HG03139 (cell line): ENCODE measurements around the gene CCDC106.

ENCODE experiments used
- ATAC-seq: cut with Tn5 transposase; IDR thresholded peaks from one replicate; pipeline ENCODE4 v1.9.1; 2021; ENCODE audit not compliant: unreplicated experiment

The CCDC106 gene

DNA sequence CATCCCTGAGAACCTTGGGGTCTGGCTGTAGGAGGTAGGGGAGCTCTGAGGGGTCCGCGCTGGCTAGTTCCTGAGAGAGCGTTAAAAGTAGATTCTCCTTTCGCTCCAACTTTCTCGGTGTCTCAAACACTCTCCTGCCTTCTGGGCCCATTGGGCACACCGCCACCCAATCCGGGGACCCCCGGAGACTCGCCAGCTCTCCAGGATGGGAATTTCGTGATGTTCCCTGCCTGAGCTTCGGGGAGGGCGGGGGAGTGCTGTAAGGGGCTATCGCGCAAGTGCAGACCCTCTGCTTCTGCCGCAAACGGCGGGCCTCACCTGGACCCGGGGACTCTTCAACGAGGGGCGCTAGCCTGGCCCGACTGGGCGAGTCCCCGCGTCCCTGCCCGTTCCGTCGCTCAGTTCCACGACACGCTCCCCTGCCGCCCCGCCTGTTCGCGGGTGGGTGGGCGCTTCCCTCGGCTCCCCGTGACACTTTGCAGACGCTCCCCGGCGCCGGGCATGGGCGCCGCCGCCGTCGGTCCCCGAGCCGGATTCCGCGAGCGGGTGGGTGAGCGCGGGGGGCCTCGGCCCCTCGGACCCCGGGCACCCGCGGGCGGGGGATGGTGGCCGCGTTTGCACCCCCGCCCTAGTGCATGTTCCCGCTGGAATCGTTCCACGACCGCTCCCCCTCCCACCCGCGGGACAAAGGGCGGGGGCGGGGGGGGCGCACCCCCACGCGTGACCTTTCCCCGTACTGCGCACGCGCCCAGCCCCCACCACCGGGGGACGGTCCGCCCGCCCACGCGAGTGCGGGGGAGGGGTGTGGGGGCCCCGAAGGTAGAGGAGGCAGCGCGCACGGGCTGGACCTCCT is at the start of gene CCDC106:
Gene CCDC106, plus strand, starts transcription at position 481 of the 853 bp plus-strand sequence. CDS start 835 bp downstream, outside the sequence.
- ATAC-seq, result no peak

DNA sequence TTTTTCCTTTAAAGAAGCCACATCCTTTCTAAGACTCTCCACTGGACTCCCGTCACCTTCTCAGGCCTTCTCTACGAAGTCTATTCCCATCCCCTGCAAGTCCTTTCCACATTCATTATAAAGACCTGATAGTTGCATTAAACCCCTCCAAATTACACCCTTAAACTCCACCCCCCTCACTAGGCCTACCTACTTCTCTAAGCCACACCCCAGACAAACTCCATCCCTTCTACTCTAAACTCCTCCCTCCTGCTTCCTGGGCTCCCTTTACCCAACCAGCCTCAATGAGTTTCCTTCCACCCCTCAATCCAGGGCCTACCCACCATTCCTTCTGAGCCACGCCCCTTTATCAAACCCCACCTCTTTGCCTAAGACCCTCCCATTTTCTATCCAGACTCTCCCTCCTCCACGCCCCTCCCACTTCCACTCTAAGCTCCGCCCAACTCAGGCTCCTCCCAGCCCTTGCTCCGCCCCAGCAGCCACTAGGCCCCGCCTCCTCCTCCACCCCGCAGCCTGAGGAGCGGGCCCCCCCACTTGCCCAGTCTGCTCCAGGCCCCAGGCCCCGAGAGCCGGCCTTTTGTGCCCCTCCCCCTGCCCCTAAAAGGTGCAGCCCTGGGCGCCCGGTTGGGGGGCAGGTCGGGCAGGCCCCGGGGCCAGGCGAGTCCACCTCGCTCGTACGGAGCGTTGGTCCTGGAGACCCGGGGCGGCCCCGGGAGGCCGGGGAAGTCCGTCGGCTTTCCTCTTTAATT is 49.1 kb upstream of the CCDC106 start:
- peak; percentile 47 for ATAC-seq

DNA sequence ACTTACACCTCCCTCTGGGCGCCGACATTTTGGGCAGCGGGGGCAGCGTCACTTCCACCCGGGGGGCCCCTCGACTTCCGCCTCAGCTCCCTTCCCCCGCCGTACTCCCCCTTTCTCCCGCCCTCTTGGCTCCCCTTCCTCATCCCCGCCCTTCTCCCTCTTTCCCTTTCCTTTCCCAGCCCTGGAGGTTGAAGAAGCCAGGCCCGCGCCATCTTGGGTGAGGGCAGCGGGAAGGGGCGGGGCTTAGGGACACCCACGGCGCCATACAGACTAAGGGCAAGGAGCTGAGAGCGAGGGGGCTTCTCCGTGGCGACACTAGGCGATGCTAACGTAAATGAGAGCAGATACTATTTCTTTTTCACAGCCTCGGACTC is 48.6 kb upstream of the CCDC106 start, which contains the start of gene FIZ1:
Gene FIZ1, minus strand, starts transcription at position 50 of the 374 bp plus-strand sequence. CDS start 1,652 bp downstream, outside the sequence.
- ATAC-seq, result peak; percentile 49

DNA sequence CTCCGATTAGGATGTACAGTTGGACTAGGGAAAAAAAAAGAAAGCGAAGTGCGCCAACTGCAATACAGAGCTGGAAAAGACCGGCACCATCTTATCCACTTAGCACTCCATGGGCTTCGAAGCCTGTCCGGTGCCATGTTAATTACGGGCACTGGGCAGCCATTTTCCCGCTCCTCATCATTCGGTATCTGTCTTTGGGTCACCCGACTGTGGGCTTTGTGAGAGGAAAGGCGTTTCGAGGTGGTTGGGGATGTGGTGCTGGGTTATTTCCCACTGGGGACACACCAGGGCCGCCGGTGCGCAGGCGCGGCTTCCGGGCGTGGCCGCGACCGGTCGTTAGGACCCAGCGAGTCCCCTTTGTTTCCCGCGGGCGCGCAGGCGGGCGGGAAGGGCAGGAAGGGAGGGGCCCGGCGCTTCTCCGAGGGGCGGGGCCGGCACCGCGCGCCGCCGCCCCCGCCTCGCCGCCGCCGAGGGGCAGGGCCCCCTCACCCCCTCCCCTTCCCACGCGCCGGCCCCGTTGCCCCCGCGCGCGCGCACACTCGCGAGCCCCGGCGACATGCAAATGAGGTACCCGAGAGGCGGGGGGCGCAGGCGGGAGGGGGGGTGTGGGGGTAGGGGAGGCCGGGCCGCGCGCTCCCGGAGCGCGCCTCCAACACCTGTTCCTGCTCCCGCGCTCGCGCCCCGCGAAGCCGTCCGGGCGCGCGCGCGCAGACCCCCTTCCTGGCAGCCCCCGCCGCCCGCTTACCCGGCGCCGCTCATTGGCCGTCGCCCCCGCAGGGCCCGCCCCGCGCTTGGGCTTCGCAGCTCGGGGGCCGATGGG is 48.0 kb upstream of the CCDC106 start, which contains the start of gene ZNF524:
Gene ZNF524, plus strand, starts transcription at position 447 of the 820 bp plus-strand sequence. CDS start 1,825 bp downstream, outside the sequence.
- peak; percentile 28 for ATAC-seq

DNA sequence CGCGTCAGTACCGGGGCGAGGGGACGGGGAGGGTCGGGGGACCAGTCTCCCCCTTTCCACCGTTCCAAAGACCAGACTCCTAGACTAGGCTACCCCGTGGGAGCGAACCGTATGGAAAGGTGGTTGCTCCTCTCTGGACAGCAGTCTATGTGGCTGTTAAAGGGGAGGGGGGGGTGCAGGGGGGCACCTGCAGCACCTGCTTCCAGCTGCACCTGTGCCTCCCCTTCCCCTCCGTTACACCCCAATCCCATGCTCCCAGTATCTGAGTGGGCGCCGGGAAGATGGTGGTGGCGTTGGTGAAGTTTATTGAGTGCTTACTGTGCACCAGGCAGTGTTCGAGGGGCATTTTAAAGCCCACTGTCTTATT is 47.4 kb upstream of the CCDC106 start:
- ATAC-seq, result no peak

DNA sequence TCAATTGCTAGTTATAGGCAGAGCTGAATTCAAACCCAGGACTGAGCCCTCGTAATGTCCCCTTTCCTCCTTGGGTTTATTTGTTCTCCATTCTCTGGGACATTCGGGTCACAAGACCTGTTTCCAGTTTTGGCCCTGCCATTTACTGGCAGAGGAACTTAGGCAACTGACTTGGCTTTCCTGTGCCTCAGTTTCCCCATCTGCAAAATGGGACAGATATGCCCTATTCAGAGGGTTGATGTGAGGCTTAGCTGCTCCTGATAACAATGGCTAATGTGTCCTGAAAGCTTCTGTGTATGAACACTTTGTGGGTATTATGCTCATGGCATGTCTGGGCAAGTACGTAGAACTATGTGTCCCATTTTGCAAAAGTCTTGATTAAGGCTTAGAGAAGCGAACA is 46.9 kb upstream of the CCDC106 start:
- no peak for ATAC-seq

DNA sequence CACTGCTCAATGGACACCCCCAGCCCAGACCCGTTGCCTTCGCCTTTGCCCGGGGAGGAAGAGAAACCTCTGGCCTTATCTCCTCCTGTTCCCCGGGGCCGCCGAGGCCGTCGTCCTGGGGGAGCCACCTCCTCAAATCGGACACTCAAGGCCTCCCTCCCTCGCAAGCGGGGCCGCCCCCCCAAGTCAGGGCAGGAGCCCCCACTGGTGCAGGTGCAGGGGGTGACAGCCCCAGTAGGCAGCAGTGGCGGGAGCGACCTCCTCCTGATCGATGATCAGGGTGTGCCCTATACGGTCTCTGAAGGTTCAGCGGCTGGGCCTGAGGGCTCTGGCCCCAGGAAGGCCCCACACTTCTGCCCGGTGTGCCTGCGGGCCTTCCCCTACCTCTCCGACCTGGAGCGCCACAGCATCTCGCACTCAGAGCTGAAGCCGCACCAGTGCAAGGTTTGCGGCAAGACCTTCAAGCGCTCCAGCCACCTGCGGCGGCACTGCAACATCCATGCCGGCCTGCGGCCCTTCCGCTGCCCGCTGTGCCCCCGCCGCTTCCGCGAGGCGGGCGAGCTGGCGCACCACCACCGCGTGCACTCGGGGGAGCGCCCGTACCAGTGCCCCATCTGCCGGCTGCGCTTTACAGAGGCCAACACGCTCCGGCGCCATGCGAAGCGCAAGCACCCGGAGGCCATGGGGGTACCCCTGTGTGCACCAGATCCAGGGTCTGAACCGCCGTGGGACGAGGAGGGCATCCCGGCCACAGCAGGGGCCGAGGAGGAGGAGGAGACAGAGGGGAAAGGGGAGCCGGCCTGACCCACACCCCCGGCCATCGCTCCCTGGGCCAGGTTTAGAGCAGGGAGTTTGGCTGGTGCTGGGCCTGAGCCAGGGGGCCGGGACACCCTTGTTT is 45.7 kb upstream of the CCDC106 start:
- no peak for ATAC-seq

DNA sequence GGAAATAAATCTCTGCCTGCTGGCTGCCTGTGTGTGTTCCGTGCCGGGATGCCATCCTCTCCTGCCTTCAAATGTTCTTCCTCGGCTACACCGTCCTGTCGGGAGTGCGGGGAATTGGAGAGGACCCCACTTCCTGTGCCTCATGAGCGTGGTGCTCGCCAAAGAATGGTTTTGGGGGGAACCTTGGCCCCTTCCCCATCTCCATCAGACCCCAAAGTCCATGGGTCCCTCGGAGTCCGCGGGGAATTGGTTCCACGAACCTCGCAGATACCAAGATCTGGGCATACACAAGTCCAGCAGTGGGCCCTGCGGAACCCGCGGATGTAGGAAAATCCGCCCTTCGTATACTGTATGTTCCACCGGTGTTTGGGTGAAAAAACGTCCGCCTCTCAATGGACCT is 44.9 kb upstream of the CCDC106 start:
- no peak for ATAC-seq

DNA sequence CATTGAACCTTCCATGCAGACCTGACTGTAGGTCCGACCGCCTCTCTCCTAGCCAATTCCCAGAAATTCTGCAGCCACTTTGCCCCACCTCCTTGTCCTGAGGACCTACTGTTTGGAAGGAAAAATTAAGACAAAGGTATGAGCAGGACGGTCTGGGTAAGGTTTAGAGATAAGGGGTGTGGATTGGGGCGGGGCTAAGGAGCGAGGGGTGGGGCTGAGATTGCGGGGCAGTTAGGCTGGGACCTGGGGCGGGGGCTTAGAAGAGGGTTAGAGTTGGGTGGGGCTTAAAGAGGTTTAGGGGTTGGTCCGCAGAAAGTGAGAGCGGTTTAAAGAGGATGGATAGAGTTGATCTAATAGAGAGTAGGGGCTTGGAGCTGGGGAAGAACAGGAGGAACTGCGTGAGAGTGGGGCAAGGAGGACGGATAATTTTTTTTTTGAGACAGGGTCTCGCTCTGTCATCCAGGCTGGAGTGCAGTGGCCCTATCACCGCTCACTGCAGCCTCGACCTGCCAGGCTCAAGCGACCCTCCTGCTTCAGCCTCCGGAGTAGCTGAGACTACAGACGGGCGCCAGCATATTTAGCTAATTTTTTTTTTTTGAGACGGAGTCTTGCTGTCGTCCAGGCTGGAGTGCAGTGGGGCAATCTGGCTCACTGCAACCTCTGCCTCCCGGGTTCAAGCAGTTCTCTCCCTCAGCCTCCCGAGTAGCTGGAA is 44.3 kb upstream of the CCDC106 start:
- ATAC-seq, result no peak

DNA sequence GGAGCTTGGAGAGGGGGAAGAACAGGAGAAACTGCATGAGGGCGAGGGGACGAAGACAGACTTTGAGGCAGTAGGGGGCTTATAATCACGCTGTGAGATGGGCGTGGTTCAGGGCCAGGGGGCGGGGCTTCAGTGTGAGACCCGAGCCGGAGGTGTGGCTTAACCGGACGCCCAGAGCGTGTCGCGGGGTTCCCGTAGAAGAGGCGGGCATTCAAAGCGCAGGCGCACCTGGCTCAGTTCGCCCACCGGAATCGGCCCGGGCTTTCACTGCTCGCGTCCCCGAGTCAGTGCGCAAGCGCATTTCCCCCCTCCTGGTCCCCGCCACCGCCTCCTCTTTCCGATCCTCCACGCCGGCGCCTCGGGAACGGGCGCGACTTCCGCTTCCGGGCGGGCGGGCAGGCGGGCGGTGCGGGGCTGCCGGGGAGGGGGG is 42.8 kb upstream of the CCDC106 start:
- peak; percentile 67 for ATAC-seq

DNA sequence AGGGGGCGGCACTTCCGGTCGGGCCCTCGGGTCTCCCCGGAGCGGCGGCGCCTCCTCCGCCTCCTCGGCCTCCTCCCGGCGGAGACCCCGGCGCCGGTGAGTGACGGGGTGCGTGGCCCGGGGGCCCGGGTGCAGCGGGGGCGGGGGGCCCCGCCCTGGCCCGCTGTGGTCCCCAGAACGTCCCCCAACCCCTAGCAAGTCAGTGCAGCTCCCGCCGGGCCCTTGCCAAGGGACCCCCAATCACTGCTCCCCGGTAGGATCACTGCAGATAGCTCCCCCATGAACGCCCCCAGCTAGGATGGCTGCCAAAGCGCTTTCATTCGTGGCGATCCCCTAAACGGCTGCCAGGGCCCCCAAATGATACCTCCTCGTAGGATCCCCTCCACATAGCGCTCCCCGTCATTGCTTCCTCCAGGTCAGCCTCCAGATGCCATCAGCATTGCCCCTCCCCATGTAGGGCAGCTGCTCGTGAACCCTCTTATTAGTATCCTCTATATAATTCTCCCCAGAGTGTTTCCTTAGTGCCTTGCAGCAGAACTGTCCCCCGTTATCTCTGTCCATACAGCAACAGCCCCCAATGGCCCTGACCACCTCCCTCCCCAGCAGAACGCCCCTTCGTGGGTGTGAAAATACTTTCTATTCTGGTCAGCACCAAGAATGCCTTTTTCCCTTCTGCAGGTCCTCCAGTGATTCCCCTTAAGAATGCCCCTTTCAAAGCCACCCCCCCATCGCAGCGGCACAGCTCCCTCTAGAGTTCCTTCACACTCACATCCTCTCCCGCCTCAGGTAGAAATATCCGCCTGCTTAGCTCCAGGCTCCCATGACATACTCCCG is 42.2 kb upstream of the CCDC106 start, which contains the start of gene ZNF865:
Gene ZNF865, plus strand, starts transcription at position 11 of the 834 bp plus-strand sequence. CDS start 7,972 bp downstream, outside the sequence.
- no peak for ATAC-seq

DNA sequence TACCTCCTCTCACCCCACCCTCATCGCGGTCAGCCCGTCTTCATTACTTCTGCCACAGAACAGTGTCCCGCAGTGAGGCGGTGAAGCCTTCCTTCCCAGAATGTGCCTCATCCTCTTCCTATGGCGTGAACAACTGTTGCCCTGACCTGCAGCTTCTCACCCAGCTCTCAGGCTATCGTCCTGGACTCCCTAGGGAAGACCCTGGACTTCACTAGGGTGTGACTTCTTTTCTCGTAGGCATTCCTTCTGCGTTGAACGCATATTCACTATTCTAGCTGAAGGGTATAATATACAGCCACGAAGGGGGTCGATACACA is 41.6 kb upstream of the CCDC106 start:
- no peak for ATAC-seq

DNA sequence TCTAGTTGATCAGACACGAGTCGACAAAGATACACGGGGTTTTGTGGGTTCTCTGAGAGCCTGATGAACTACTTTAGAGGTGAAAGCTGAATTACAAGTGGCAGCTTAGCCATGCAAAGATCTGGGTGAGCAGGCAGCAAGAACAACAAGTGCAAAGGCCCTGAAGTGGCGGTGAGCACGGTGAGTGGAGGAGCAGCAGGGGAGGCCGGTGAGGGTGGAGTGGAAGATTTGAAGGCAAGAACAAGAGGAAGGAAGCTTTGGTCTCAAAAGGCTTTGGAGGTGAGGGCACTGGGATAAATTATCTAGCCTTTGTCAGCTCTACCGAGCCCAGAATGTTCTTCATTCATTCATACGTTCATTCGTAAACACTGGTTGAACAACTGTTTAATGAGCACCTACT is 41.2 kb upstream of the CCDC106 start:
- no peak for ATAC-seq

DNA sequence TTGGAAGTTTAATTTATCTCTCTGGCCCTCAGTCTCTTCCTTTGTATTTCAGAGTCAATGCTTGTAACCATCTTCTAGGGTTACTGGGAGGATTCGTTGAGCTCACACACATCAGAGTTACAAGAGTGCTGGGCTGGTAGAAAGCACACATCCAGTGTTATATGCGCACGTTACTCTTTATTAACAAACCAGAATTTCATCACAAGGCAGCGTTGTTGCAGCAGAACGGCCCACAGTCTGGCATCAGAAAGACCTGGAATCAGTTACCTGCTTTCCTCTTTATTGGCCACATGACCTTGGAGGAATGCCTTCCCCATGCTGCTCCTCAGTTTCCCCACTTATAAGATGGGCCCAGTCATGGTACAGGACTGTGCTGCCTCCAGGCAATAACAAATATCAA is 38.7 kb upstream of the CCDC106 start:
- no peak for ATAC-seq

DNA sequence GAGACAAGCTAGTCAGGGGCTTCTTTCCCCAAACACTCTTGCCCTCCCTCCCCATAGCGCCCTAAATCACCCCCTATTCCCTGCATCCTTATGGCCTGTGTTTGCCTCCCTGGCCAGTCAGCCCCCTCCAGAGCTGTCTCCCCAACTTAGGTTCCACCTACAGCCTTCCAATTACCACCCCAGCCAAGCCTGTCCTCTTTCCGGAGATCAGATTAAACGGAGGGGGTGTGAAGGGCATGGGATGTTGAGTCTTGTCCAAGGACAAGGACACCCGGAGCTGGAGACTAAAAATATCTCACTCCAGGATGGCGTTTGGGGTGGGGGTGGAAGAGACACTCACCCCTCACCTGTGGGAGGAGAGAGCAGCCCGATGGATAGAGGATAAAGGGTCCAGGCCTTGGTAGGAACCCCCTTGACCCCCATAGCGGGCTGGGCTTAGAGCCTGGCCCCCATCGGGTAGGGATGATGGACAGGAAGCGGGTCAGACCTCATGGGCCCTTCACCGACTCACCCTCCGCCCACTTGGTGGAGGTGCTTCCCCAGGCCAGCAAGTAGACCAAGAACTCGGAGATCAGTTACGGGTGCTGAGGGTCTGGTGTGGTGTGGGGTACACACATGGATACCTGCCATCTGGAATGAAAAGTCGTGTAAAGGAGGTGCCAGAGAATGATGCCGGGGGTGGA is 36.6 kb upstream of the CCDC106 start:
- no peak for ATAC-seq

DNA sequence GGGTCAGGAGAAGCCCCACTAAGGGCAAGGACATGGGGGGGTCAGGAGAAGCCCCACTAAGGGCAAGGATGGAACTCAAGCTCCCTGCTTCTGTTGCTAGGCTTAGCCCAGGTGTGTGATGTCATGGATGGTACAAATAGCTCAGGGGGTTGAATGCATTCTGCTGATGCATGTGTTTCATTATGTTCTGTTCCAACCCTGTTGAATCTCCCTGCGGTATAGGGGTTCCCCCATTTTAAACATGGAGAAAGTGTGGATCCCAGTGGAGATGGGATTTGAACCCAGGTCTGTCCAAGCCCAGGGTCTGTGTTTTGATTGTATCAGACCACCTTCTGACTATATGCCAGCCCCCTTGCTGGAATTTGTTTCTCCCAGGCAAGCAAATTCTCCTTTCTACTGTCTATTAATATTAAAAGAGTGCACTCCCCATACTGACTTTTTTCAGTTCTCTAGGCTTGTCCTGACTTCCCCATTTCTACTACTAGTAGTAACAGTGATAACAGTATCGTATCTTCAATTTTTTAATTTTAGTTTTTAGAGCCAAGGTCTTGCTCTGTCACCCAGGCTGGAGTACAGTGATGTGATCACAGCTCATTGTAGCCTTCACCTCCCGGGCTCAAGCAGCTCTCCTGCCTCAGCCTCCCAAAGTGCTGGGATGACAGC is 35.9 kb upstream of the CCDC106 start:
- no peak for ATAC-seq

DNA sequence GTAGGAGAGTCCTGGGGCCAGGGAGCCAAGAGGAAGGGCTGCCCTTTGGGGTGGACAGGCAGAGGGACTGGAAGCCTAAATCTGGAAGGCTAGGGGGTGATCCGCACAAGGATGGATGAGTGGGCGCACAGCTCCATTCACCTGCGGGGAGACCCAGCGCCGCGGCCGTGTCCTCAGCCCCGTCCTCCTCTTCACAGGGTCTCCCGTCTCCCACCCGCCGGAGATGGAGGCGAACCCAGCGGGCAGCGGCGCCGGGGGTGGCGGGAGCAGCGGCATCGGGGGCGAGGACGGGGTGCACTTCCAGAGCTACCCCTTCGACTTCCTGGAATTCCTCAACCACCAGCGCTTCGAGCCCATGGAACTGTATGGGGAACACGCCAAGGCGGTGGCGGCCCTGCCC is 34.6 kb upstream of the CCDC106 start:
- ATAC-seq, result no peak
